GM19452 (cell line): ENCODE data around the gene ARHGEF37.
A peak's percentile ranks its signal among the peaks of the same experiment; 100 is the strongest.

ENCODE experiments used
- ATAC-seq: cut with Tn5 transposase; IDR thresholded peaks from one replicate; pipeline ENCODE4 v1.9.1; 2021; ENCODE audit not compliant: unreplicated experiment

ARHGEF37 gene

GRCh38 chr5:149671544-149671943 lies 90.2 kb downstream of the ARHGEF37 start:
- ATAC-seq, result no peak

GRCh38 chr5:149672701-149673476 lies 91.6 kb downstream of the ARHGEF37 start:
- no peak for ATAC-seq

- no peak for ATAC-seq
These were observed 93.4 kb downstream of the ARHGEF37 start for GRCh38 chr5:149674686-149675085.

GRCh38 chr5:149675610-149676201 lies 94.4 kb downstream of the ARHGEF37 start:
- ATAC-seq, result no peak

GRCh38 chr5:149677731-149678130 lies 96.4 kb downstream of the ARHGEF37 start:
- no peak for ATAC-seq

GRCh38 chr5:149679876-149680809 lies 98.8 kb downstream of the ARHGEF37 start:
- peak; percentile 36 for ATAC-seq

GRCh38 chr5:149680810-149681221 lies 99.5 kb downstream of the ARHGEF37 start:
- peak; percentile 98 for ATAC-seq

- ATAC-seq, result no peak
These were observed 100.0 kb downstream of the ARHGEF37 start for GRCh38 chr5:149681252-149681651.

GRCh38 chr5:149681922-149682321 lies 100.6 kb downstream of the ARHGEF37 start:
- no peak for ATAC-seq

GRCh38 chr5:149682532-149683075 lies 101.3 kb downstream of the ARHGEF37 start:
- ATAC-seq, result no peak

GRCh38 chr5:149683964-149684363 lies 102.7 kb downstream of the ARHGEF37 start:
- ATAC-seq, result no peak

- no peak for ATAC-seq
These were observed 103.1 kb downstream of the ARHGEF37 start for GRCh38 chr5:149684371-149684770.
